ENCODE measurements around the gene SLC22A12. TPM values are rescaled to one million over a fixed set of nuclear protein-coding genes. Genes with fewer than 3 reads are reported as not detected.

SLC22A12 gene
- polyA plus RNA-seq, 1 of the 3 experiments (the other 2 are of a cell fraction): not detected

DNA sequence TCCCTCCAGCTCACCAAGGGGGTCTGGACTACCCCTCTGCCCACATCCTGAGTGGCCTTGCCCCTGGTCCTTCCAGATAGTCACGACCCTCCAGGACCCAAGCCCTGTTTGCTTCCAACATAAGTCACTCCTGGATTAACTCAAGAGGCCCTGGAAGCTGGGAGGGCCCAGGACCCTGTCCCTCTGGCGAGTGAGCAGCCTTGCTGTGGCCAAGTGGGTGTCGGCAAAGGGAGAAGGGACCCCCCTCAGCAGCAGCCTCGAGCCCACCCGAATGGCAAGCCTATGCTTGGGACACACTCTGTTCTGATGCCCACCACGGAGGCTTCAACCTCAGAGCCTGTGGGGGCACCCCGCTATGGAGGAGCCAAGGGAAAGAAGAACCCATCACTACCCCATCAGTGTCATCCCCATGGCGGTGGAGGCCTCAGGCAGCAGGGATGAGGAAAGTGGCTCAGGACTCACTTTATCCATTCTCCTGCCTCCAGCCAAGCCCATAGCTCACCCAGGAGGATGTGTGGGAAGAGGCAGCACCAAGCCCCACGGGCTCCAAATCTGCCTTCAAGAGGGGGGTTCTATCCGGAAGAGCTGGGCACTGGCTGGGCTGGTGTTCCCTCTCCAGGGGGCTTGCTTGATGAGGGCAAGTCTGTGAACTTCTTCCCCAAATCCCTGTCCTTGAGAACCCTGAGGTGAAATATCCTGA is 12.5 kb downstream of the SLC22A12 start:
- Histone ChIP-seq H3K27ac (ENCODE audit: low read depth in 2 of 2, low read length in 1 of 2) (no peak overlapping the region), H3K79me2 (ENCODE audit: insufficient read depth) (no peaks in the 10 kb centered on the region), H3K9ac (no peak overlapping the region), H3F3A (replicated peaks; ENCODE audit: insufficient read depth) (no peaks in the 10 kb centered on the region), H3K4me3 (ENCODE audit: low read depth in 2 of 2, low read length in 1 of 2) (no peak overlapping the region), H3K4me1 (ENCODE audit: control insufficient read depth in 1 of 2, insufficient read depth in 2 of 2, low read depth in 1 of 2, low read length in 1 of 2) (no peaks in the 10 kb centered on the region; a peak in 1 of 4 replicates), H3K4me2 (no peak overlapping the region), H2AFZ (ENCODE audit: low read depth) (no peak overlapping the region), H3K36me3 (replicated peaks in 1 of 2; ENCODE audit: control insufficient read depth in 1 of 2, insufficient read depth in 2 of 2, low read length in 1 of 2) (no peaks in the 10 kb centered on the region), H3K9me2 (no peaks in the 10 kb centered on the region), H3K27me3 (ENCODE audit: insufficient read depth) (0 out of 2 replicates have a peak, but pooled peaks cover 5% of the 10 kb centered on the region), H3K9me3 (no peaks in the 10 kb centered on the region), H4K20me1 (ENCODE audit: insufficient read depth) (no peaks in the 10 kb centered on the region)
- TF ChIP-seq, protein P1, sequence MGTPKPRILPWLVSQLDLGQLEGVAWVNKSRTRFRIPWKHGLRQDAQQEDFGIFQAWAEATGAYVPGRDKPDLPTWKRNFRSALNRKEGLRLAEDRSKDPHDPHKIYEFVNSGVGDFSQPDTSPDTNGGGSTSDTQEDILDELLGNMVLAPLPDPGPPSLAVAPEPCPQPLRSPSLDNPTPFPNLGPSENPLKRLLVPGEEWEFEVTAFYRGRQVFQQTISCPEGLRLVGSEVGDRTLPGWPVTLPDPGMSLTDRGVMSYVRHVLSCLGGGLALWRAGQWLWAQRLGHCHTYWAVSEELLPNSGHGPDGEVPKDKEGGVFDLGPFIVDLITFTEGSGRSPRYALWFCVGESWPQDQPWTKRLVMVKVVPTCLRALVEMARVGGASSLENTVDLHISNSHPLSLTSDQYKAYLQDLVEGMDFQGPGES (IDR thresholded peaks at IDR 0.05; ENCODE audit: low read depth, low read length): no peak
- TF ChIP-seq SMC3 (IDR thresholded peaks at IDR 0.05; ENCODE audit: low read depth, low read length) (no peak), MXI1 (IDR thresholded peaks at IDR 0.05; ENCODE audit: low read depth, low read length) (no peak), ELF1 (IDR thresholded peaks at IDR 0.05) (no peak), CHD2 (IDR thresholded peaks at IDR 0.05; ENCODE audit: low read length, partially characterized antibody) (no peak), YY1 (IDR thresholded peaks at IDR 0.05; ENCODE audit: low read depth) (no peak), MEF2A (IDR thresholded peaks at IDR 0.05; ENCODE audit: borderline replicate concordance, low read depth) (no peak), RXRA (IDR thresholded peaks at IDR 0.05; ENCODE audit: borderline replicate concordance, low read depth) (no peak), JUND (IDR thresholded peaks at IDR 0.05) (no peak), EZH2phosphoT487 (IDR thresholded peaks at IDR 0.05; ENCODE audit: borderline replicate concordance, low read depth) (no peak)
- ChIA-PET CTCF (interaction anchor here (1.0 to 1.6 kb wide), 3 partner anchors 32 to 154 kb away, joined by 3 to 7 read pairs (median 3); no protein-coding TSS in a partner anchor), POLR2A (no interaction called here)
- WGBS (ENCODE audit: low lambda C conversion rate): 0% methylated on average over 3 of the region's 10 CpGs
- DNase-seq: no peak

DNA sequence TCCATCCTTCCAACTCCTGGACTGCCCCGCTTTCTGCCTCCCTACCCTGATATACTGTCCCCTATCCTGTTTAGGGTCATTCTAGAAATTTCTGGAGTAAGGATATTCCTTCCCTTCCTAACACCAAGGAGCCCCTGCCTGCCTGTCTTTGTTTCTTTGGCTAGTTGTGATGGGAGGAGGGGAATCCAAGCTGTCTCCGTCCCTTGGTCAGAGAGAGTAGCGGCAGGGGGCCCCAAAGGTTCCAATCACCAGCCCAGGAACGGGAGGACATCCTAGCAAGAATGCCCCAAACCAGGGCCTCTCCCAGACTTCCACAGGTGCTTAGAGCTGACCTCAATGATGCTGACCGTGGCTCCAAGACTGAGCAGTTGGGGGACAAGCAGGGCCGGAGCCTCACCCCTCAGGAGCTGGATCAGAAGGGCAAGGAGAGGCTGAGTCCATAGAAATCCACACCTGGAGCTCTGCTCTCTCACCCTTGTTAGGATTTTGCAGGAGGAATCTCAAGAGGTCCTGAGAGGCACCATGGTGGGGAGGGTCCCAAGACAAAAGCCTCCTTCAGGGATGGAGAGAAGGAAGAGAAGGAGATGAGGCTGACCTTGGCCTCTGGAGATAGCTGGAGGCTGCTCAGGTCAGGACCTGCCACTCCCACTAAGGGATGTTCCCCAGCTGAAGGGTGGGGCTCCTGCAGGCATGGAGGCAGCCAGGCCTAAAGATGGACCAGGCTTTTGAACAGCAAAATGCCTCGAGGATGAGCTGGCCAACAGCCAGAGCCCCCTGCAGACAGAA is 13.6 kb downstream of the SLC22A12 start:
- no peaks in the 10 kb centered on the region for H3K36me3 ChIP-seq (replicated peaks in 1 of 2; ENCODE audit: control insufficient read depth in 1 of 2, insufficient read depth in 2 of 2, low read length in 1 of 2)
- no peak for DNase-seq
- no peak overlapping the region for H3K9ac ChIP-seq
- no peaks in the 10 kb centered on the region for H3K9me2 ChIP-seq
- H3K27me3 ChIP-seq (ENCODE audit: insufficient read depth): 0 out of 2 replicates have a peak, but pooled peaks cover 5% of the 10 kb centered on the region
- H3F3A ChIP-seq (replicated peaks; ENCODE audit: insufficient read depth): no peaks in the 10 kb centered on the region
- ChIA-PET POLR2A (no interaction called here), CTCF (interaction anchor here (1.0 to 1.6 kb wide), 4 partner anchors 31 to 156 kb away, joined by 3 to 7 read pairs (median 3); no protein-coding TSS in a partner anchor)
- H3K4me1 ChIP-seq (ENCODE audit: control insufficient read depth in 1 of 2, insufficient read depth in 2 of 2, low read depth in 1 of 2, low read length in 1 of 2): no peaks in the 10 kb centered on the region; a peak in 1 of 4 replicates
- no peak overlapping the region for H3K4me2 ChIP-seq
- H3K9me3 ChIP-seq: no peaks in the 10 kb centered on the region
- no peak for TF ChIP-seq YY1 (IDR thresholded peaks at IDR 0.05; ENCODE audit: low read depth)
- TF ChIP-seq RXRA (IDR thresholded peaks at IDR 0.05; ENCODE audit: borderline replicate concordance, low read depth): no peak
- TF ChIP-seq MXI1 (IDR thresholded peaks at IDR 0.05; ENCODE audit: low read depth, low read length): no peak
- no peak for TF ChIP-seq NFIC (IDR thresholded peaks at IDR 0.05; ENCODE audit: borderline replicate concordance)
- TF ChIP-seq TCF12 (IDR thresholded peaks at IDR 0.05): no peak
- TF ChIP-seq, protein P2, sequence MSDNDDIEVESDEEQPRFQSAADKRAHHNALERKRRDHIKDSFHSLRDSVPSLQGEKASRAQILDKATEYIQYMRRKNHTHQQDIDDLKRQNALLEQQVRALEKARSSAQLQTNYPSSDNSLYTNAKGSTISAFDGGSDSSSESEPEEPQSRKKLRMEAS (IDR thresholded peaks at IDR 0.05; ENCODE audit: low read depth): no peak
- TF ChIP-seq, protein P3, sequence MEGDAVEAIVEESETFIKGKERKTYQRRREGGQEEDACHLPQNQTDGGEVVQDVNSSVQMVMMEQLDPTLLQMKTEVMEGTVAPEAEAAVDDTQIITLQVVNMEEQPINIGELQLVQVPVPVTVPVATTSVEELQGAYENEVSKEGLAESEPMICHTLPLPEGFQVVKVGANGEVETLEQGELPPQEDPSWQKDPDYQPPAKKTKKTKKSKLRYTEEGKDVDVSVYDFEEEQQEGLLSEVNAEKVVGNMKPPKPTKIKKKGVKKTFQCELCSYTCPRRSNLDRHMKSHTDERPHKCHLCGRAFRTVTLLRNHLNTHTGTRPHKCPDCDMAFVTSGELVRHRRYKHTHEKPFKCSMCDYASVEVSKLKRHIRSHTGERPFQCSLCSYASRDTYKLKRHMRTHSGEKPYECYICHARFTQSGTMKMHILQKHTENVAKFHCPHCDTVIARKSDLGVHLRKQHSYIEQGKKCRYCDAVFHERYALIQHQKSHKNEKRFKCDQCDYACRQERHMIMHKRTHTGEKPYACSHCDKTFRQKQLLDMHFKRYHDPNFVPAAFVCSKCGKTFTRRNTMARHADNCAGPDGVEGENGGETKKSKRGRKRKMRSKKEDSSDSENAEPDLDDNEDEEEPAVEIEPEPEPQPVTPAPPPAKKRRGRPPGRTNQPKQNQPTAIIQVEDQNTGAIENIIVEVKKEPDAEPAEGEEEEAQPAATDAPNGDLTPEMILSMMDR (IDR thresholded peaks at IDR 0.05): no peak
- TF ChIP-seq, protein P4, sequence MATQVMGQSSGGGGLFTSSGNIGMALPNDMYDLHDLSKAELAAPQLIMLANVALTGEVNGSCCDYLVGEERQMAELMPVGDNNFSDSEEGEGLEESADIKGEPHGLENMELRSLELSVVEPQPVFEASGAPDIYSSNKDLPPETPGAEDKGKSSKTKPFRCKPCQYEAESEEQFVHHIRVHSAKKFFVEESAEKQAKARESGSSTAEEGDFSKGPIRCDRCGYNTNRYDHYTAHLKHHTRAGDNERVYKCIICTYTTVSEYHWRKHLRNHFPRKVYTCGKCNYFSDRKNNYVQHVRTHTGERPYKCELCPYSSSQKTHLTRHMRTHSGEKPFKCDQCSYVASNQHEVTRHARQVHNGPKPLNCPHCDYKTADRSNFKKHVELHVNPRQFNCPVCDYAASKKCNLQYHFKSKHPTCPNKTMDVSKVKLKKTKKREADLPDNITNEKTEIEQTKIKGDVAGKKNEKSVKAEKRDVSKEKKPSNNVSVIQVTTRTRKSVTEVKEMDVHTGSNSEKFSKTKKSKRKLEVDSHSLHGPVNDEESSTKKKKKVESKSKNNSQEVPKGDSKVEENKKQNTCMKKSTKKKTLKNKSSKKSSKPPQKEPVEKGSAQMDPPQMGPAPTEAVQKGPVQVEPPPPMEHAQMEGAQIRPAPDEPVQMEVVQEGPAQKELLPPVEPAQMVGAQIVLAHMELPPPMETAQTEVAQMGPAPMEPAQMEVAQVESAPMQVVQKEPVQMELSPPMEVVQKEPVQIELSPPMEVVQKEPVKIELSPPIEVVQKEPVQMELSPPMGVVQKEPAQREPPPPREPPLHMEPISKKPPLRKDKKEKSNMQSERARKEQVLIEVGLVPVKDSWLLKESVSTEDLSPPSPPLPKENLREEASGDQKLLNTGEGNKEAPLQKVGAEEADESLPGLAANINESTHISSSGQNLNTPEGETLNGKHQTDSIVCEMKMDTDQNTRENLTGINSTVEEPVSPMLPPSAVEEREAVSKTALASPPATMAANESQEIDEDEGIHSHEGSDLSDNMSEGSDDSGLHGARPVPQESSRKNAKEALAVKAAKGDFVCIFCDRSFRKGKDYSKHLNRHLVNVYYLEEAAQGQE (IDR thresholded peaks at IDR 0.05; ENCODE audit: low read depth, low read length): no peak
- no peak for TF ChIP-seq GATA2 (CRISPR knock-in tag; IDR thresholded peaks at IDR 0.05)
- no peak for TF ChIP-seq TAF1 (IDR thresholded peaks at IDR 0.05; ENCODE audit: borderline replicate concordance, low read depth, low read length)
- no peak for TF ChIP-seq RFX5 (IDR thresholded peaks at IDR 0.05; ENCODE audit: low read length)
- no peak for TF ChIP-seq POLR2AphosphoS5 (IDR thresholded peaks at IDR 0.05; ENCODE audit: low read depth, low read length)
- TF ChIP-seq EZH2phosphoT487 (IDR thresholded peaks at IDR 0.05; ENCODE audit: borderline replicate concordance, low read depth): no peak
- no peaks in the 10 kb centered on the region for H4K20me1 ChIP-seq (ENCODE audit: insufficient read depth)
- H3K4me3 ChIP-seq (ENCODE audit: low read depth in 2 of 2, low read length in 1 of 2): no peak overlapping the region
- H2AFZ ChIP-seq (ENCODE audit: low read depth): no peak overlapping the region
- WGBS (ENCODE audit: low lambda C conversion rate): 47% methylated on average over 6 of the region's 7 CpGs
- no peaks in the 10 kb centered on the region for H3K79me2 ChIP-seq (ENCODE audit: insufficient read depth)
- H3K27ac ChIP-seq (ENCODE audit: low read depth in 2 of 2, low read length in 1 of 2): no peak overlapping the region
